ENCODE results near the gene ZNRF2. TPM values are rescaled to one million over a fixed set of nuclear protein-coding genes. Genes with fewer than 3 reads are reported as not detected.

ZNRF2 gene
- total and polyA plus RNA-seq, 2 experiments from 2014 or later = 18.6 to 46.7 TPM

DNA sequence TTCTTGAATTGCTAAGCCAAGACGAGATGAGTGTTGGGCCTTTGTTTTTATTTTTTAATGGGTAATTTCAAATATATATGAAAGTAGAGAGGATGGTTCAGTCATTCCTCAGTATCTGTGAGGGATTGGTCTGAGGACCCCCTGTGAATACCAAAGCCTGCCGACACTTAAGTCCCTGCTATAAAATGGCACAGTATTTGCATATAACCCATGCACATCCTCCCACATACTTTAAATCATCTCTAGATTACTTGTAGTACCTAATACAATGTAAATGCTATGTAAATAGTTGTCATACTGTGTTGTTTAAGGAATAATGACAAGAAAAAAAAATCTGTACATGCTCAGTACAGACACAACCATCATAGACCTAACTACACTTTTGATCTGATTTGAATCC is 120.8 kb downstream of the ZNRF2 start:
- Histone ChIP-seq H3K4me3 (no peak overlapping the region), H3K36me3 (no peaks in the 10 kb centered on the region), H3K9me3 (ENCODE audit: low read depth) (no peaks in the 10 kb centered on the region), H3K27ac (no peak overlapping the region), H3K27me3 (no peaks in the 10 kb centered on the region), H3K4me1 (ENCODE audit: low read depth) (peaks cover 10% of the 10 kb centered on the region)
- no peak for TF ChIP-seq CTCF (IDR thresholded peaks at IDR 0.05; ENCODE audit: low read depth, low read length)
- no peak for DNase-seq (ENCODE audit: low read depth in 1 of 2, low spot score in 1 of 2)

- H3K27me3 ChIP-seq = no peaks in the 10 kb centered on the region
- H3K4me3 ChIP-seq = no peak overlapping the region
- H3K9me3 ChIP-seq (ENCODE audit: low read depth) = no peaks in the 10 kb centered on the region
- peak overlapping the region; percentile 2 for H3K27ac ChIP-seq
- H3K36me3 ChIP-seq = no peaks in the 10 kb centered on the region
- H3K4me1 ChIP-seq (ENCODE audit: low read depth) = no peaks in the 10 kb centered on the region
- peak in 1 of 2 donors; percentile 20 for DNase-seq (ENCODE audit: low read depth in 1 of 2, low spot score in 1 of 2)
- no peak for TF ChIP-seq CTCF (IDR thresholded peaks at IDR 0.05; ENCODE audit: low read depth, low read length)
Measured at GRCh38 chr7:30406664-30407425, 122.4 kb downstream of the ZNRF2 start.

DNA sequence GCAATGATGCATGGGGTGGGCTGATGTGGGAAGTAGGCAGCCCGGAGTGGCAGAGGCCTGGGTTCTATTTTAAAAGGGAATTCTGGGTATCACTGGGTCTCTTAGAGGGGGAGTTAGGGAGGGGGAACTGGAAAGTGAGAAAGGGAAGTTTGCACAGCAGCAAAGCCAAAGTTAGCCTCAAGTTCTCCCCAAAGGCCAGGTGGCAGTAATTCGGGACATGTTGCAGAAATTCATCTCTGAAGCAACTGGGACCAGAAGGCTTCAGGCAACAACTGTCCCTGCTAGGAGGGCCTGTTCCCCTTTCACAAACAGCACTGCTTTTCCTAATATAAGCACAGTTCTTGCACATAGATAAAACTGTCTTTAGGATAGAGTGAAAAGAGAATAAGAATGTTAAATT is 126.8 kb downstream of the ZNRF2 start:
- H3K9me3 ChIP-seq (ENCODE audit: low read depth) = no peaks in the 10 kb centered on the region
- TF ChIP-seq CTCF (IDR thresholded peaks at IDR 0.05; ENCODE audit: low read depth, low read length) = no peak
- no peak for DNase-seq (ENCODE audit: low read depth in 1 of 2, low spot score in 1 of 2)
- H3K4me3 ChIP-seq = no peak overlapping the region
- no peak overlapping the region for H3K27ac ChIP-seq
- H3K4me1 ChIP-seq (ENCODE audit: low read depth) = no peaks in the 10 kb centered on the region
- no peaks in the 10 kb centered on the region for H3K36me3 ChIP-seq
- no peaks in the 10 kb centered on the region for H3K27me3 ChIP-seq

GRCh38 chr7:30411897-30412296 is 127.5 kb downstream of the ZNRF2 start:
- Histone ChIP-seq H3K4me3 (no peak overlapping the region), H3K27ac (no peak overlapping the region), H3K27me3 (no peaks in the 10 kb centered on the region), H3K9me3 (ENCODE audit: low read depth) (no peaks in the 10 kb centered on the region), H3K36me3 (no peaks in the 10 kb centered on the region), H3K4me1 (ENCODE audit: low read depth) (no peaks in the 10 kb centered on the region)
- DNase-seq (ENCODE audit: low read depth in 1 of 2, low spot score in 1 of 2) = no peak
- no peak for TF ChIP-seq CTCF (IDR thresholded peaks at IDR 0.05; ENCODE audit: low read depth, low read length)

GRCh38 chr7:30412782-30413504 is 128.5 kb downstream of the ZNRF2 start:
- no peaks in the 10 kb centered on the region for H3K4me1 ChIP-seq (ENCODE audit: low read depth)
- no peaks in the 10 kb centered on the region for H3K36me3 ChIP-seq
- H3K4me3 ChIP-seq = no peak overlapping the region
- peak; percentile 76 to 92 for DNase-seq (ENCODE audit: low read depth in 1 of 2, low spot score in 1 of 2)
- H3K27ac ChIP-seq = no peak overlapping the region
- no peaks in the 10 kb centered on the region for H3K9me3 ChIP-seq (ENCODE audit: low read depth)
- peak; percentile 55 for TF ChIP-seq CTCF (IDR thresholded peaks at IDR 0.05; ENCODE audit: low read depth, low read length)
- H3K27me3 ChIP-seq = no peaks in the 10 kb centered on the region

All from cardiac muscle cell (in vitro differentiated cells and primary cell).